Measurements from ENCODE around the gene PSD. TPM values are rescaled to one million over a fixed set of nuclear protein-coding genes. Genes with fewer than 3 reads are reported as not detected.

PSD gene
- total and polyA plus RNA-seq, 9 of the 15 experiments (the other 6 are each of a cell fraction or from before 2014, with no cell fraction given): 0.11 to 1.7 (median 0.54) TPM; not detected in 2

GRCh38 chr10:102367441-102367840, 51.1 kb downstream of the PSD start (continued):
- TF ChIP-seq NFIC (IDR thresholded peaks at IDR 0.05) (no peak), TFAM (CRISPR knock-in tag; conservative IDR thresholded peaks at IDR 0.05) (no peak)

GRCh38 chr10:102358712-102359382, 59.7 kb downstream of the PSD start:
- no peaks in the 10 kb centered on the region for H3K9me3 ChIP-seq (replicated peaks; ENCODE audit: control insufficient read depth, insufficient read depth, low read depth, low read length)
- in situ Hi-C loops (cut with MboI): loop anchor here (25.0 kb wide), 1 partner anchor 522 kb away; the partner anchor contains the start of gene KCNIP2
- H3K79me2 ChIP-seq (ENCODE audit: control insufficient read depth, insufficient read depth, low read length): no peaks in the 10 kb centered on the region
- WGBS (ENCODE audit: insufficient coverage, low coverage, missing lambda C conversion rate): 78% methylated on average over 4 of the region's 4 CpGs
- no peak for TF ChIP-seq TAF9B (IDR thresholded peaks at IDR 0.05; ENCODE audit: partially characterized antibody)
- TF ChIP-seq U2AF1 (optimal IDR thresholded peaks at IDR 0.05; ENCODE audit: low read depth, low read length): no peak
- no peak for TF ChIP-seq ZNF274 (IDR thresholded peaks at IDR 0.05; ENCODE audit: borderline replicate concordance, low read depth, low read length)
- no peak for TF ChIP-seq ZBTB1 (CRISPR knock-in tag; IDR thresholded peaks at IDR 0.05; ENCODE audit: borderline replicate concordance, low read depth)
- no peak for TF ChIP-seq FOS (IDR thresholded peaks at IDR 0.05; ENCODE audit: extremely low read depth, insufficient read length)
- TF ChIP-seq PTBP1 (IDR thresholded peaks at IDR 0.05; ENCODE audit: low read depth, low read length): no peak
- TF ChIP-seq HNRNPK (IDR thresholded peaks at IDR 0.05; ENCODE audit: low read depth, low read length, poor library complexity, severe bottlenecking): no peak
- no peak for TF ChIP-seq TCF3 (CRISPR knock-in tag; IDR thresholded peaks at IDR 0.05)
- no peak for TF ChIP-seq GTF2A2 (tag; IDR thresholded peaks at IDR 0.05)
- TF ChIP-seq XRCC3 (IDR thresholded peaks at IDR 0.05): no peak
- TF ChIP-seq TEAD2 (tag; IDR thresholded peaks at IDR 0.05): no peak
- TF ChIP-seq SMAD3 (CRISPR knock-in tag; conservative IDR thresholded peaks at IDR 0.05): no peak
- no peak for TF ChIP-seq ATF7 (IDR thresholded peaks at IDR 0.05)
- no peak for TF ChIP-seq JUND (IDR thresholded peaks at IDR 0.05; ENCODE audit: borderline replicate concordance, low read depth, low read length)
- TF ChIP-seq JUND (tag; IDR thresholded peaks at IDR 0.05; ENCODE audit: borderline replicate concordance, low read depth, low read length): no peak
- TF ChIP-seq MYC (IDR thresholded peaks at IDR 0.05; ENCODE audit: low read depth, low read length): no peak
- TF ChIP-seq MYC (CRISPR knock-in tag; IDR thresholded peaks at IDR 0.05; ENCODE audit: borderline replicate concordance, low read depth): no peak
- TF ChIP-seq MEF2D (tag; conservative IDR thresholded peaks at IDR 0.05; ENCODE audit: low read depth): no peak
- TF ChIP-seq DEAF1 (CRISPR knock-in tag; IDR thresholded peaks at IDR 0.05): no peak
- no peak for TF ChIP-seq CTBP1 (IDR thresholded peaks at IDR 0.05; ENCODE audit: borderline replicate concordance)
- no peak for TF ChIP-seq BRD4 (IDR thresholded peaks at IDR 0.05)
- DNase-seq (ENCODE audit: extremely low read depth in 1 of 4, low spot score in 3 of 4) (no peak), FAIRE-seq (no peak), ATAC-seq (no peak)
- ChIA-PET POLR2A (no interaction called here), CTCF (ENCODE audit: low intra/inter-chr PET ratio) (no interaction called here)
- no peak overlapping the region for H3K4me3 ChIP-seq
- H3K4me2 ChIP-seq (ENCODE audit: insufficient read depth, low read length): no peak overlapping the region
- no peaks in the 10 kb centered on the region for H3K27me3 ChIP-seq (ENCODE audit: control insufficient read depth in 2 of 2, insufficient read depth in 2 of 2, low read length in 2 of 2)
- H2AFZ ChIP-seq (ENCODE audit: low read depth, low read length): no peak overlapping the region
- H3K9ac ChIP-seq (ENCODE audit: insufficient read depth in 1 of 2, low read depth in 2 of 2, low read length in 2 of 2): no peak overlapping the region
- H3K36me3 ChIP-seq (ENCODE audit: control insufficient read depth, insufficient read depth, low read length): peaks cover 75% of the 10 kb centered on the region; the same call in 2 of the 3 replicates
- no TSS peak for BruUV-seq (replicated peaks)
- H4K20me1 ChIP-seq (replicated peaks; ENCODE audit: control insufficient read depth, insufficient read depth, low read length): no peaks in the 10 kb centered on the region
- no peaks in the 10 kb centered on the region for H3K4me1 ChIP-seq (replicated peaks in 1 of 2; ENCODE audit: control insufficient read depth in 2 of 2, insufficient read depth in 2 of 2, low read length in 2 of 2)
- intact Hi-C loops (cut with micrococcal nuclease): no loop called here
- H3K27ac ChIP-seq (ENCODE audit: extremely low read depth, low read depth, low read length): no peak overlapping the region
- peaks cover 3% of the 10 kb centered on the region for H3K9me1 ChIP-seq (ENCODE audit: control insufficient read depth, insufficient read depth, low read length)
